H1 (cell line): ENCODE data around the gene NOSIP. TPM values are rescaled to one million over a fixed set of nuclear protein-coding genes. Genes with fewer than 3 reads are reported as not detected.

ENCODE experiments used
- CHD7 ChIP-seq: fragments of 300-600 bp; sonication (generic); IDR thresholded peaks from 2 replicates; pipeline ENCODE4 v1.7.1; 2012; ENCODE audit warnings: low read length, moderate library complexity, mild to moderate bottlenecking, inconsistent platforms; ENCODE audit not compliant: insufficient replicate concordance
- polyA plus RNA-seq, 7 experiments: library from polyadenylated mRNA; depleted of rRNA in 3 of 7; stranded (reverse) in 5 of 7; unstranded in 2 of 7; fragments of >200 nt in 5 of 7; fragments of 200-250 nt in 2 of 7; gene quantifications; 1 replicate in 5 of 7; 2 replicates in 1 of 7; 4 replicates in 1 of 7; pipeline versions ENCODE4 v1.2.1 to v1.2.3, GENCODE V29; 2011 to 2013; ENCODE audit warnings: missing spikeins in 2 of 7, mixed read lengths in 2 of 7
- total RNA-seq: library from RNA; stranded (reverse); fragmentation: NEBNext Ultra II Directional; extraction: Animal tissue kit (Norgen Biotek cat#: 25700); gene quantifications from 2 replicates; pipeline ENCODE4 v1.2.1, GENCODE V29; 2021

The NOSIP gene
- total and polyA plus RNA-seq, 2 of the 8 experiments (the other 6 are each of a cell fraction or from before 2014, with no cell fraction given), result 85.1 to 192 TPM

DNA sequence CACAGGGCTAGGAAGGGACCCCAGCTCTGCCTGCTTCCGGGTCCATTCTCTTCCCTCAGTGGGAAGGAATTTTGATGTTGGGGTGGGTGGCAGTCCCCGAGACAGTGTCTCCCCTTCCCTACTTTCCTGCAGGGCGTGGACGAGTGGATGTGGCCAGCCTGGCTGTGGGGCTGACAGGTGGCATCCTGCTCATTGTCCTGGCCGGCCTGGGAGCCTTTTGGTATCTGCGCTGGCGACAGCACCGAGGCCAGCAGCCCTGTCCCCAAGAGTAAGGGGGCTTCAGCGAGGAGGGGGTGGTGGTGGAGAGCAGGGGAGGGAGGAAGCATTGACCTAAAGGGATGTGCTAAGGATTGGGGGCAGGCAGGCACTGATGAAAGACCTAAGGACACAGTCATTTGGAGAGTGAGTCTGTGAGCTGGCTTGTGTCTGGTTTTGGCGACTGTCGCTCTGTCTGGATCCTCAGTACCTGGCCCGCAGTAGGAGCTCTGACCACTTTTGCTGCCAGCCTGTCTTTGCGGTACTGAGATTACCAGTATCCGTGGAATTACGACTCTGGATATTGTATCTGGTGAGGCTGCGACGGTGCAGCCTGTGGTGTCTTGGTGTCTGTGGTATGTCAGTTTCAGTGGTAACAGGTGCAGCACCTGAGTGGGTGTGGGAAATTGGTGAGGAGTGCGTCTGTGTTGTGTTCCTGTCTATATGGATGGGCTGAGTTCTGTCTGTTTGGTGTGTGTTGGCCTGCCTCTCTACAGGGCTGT lies 8.2 kb upstream of the NOSIP start (continued):
- no peak for TF ChIP-seq CHD7
